PC-9 (cell line): ENCODE results near the gene FAM20C.

Experiments used
- EZH2 ChIP-seq: fragments of 200-600 bp; sonication (generic); IDR thresholded peaks from 2 replicates; pipeline ENCODE4 v1.8.0; 2017; ENCODE audit warnings: antibody characterized with exemption, low read depth
- TF ChIP-seq, protein P1 (sequence below): fragments of 200-600 bp; sonication (generic); conservative IDR thresholded peaks from 2 replicates; pipeline ENCODE4 v1.6.1; 2017; ENCODE audit warnings: mixed run types, antibody characterized with exemption, mild to moderate bottlenecking, moderate library complexity

DNA sequence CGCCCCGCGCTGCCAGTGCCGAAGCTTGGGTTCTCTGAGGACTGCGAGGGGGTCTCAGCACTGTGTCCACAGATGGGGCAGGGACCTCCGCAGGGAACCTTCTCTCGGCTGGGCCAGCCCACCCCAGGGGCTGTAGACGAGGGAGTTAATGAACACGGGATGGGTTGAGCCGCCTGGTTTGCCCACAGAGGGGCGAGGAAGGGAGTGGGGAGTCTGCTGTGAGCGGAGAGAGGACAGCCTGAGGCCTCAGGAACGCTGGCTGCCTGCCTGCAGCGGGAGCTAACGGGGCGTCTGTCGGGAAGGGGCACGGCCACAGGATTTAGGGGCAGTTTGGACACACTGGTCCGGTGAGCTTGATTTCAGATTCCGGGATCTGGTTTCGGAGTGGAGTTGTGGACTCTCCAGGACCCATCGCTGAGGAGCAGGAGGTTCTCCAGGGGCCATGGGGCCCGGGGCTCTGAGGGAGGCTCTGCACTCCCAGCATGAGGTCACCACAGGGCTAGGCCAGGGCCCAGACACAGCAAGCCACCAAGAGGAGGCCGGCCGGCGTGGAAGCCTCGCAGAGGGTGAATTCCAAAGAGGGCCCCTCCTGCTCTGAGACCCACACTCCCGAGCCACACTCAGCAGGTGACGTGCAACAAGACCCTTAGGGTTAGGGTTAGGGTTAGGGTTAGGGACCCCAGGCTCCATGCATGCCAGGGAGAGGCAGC, 19.0 kb upstream of the FAM20C start:
- TF ChIP-seq, protein P1, sequence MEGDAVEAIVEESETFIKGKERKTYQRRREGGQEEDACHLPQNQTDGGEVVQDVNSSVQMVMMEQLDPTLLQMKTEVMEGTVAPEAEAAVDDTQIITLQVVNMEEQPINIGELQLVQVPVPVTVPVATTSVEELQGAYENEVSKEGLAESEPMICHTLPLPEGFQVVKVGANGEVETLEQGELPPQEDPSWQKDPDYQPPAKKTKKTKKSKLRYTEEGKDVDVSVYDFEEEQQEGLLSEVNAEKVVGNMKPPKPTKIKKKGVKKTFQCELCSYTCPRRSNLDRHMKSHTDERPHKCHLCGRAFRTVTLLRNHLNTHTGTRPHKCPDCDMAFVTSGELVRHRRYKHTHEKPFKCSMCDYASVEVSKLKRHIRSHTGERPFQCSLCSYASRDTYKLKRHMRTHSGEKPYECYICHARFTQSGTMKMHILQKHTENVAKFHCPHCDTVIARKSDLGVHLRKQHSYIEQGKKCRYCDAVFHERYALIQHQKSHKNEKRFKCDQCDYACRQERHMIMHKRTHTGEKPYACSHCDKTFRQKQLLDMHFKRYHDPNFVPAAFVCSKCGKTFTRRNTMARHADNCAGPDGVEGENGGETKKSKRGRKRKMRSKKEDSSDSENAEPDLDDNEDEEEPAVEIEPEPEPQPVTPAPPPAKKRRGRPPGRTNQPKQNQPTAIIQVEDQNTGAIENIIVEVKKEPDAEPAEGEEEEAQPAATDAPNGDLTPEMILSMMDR = no peak
- no peak for TF ChIP-seq EZH2
